GM10266 (cell line): ENCODE measurements around the gene STK32C.

Experiments
- DNase-seq: peaks from one replicate; pipeline ENCODE4 v3.0.0; 2012; ENCODE audit errors: extremely low spot score
- CTCF ChIP-seq: IDR thresholded peaks from 2 replicates; pipeline ENCODE4 v1.5.1; 2012; ENCODE audit warnings: mild to moderate bottlenecking, low read depth; ENCODE audit not compliant: control insufficient read depth, insufficient read depth; ENCODE audit errors: missing control alignments

STK32C gene

GRCh38 chr10:132185601-132186487, 121.9 kb downstream of the STK32C start:
- TF ChIP-seq CTCF = no peak
- DNase-seq = no peak

DNA sequence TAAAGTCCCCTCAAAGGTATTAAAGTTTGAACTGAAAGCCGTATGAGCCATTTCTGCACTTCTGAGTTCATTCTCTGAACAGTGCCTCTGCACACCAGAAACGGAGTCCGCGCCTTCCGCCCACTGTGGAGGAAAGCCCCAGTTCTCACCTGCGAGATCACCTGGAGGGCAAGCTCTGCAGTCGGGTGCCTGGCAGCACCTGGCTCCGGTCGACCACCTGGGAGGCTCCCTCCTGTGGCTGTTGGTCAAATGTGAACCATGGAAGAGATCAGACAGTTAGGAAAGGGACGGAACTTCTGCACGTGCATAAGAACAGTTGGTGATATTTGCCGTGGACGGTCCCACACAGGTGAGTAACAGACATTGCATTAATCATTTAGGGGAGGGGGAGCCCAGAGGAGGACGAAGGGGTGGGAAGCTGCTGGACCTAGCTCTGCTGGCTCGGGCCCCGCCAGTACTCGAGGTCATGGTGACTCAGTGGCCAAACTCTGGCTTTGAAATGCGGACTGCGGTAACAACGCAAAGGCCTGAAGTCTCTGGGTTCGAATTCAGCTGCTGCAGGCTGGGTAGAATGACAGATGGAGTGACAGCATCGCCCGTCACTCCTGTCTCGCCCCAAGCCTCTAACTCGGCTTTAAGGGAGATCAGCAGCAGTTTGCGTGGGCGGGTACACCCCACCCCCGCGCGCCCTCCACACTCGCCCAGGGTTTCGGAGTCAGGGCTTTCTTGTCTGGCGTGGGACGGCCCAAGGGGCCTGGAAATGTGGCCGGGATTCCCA, 122.7 kb downstream of the STK32C start:
- TF ChIP-seq CTCF = no peak

DNA sequence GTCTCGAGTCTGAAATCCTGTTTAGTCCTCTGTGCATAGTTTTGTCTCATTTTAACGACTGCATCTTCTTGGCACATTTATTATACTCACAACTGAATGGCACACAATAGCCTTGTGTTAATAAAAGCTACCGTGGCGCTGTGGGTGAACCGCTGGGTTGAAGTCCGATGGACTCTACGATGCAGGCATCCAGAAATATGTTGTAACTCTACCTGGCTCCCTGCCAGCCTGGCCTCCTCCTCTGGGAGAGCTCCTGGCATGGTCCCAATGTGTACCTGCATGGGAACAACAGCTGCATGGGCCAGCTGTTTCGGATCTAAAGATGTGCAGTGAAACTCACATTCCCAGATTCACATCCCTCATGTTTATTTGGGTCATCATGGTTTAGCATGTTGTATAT, 124.7 kb downstream of the STK32C start:
- TF ChIP-seq CTCF = no peak
- no peak for DNase-seq

More for the DNA sequence above, 122.7 kb downstream of the STK32C start:
- DNase-seq = no peak

- DNase-seq = no peak
- TF ChIP-seq CTCF = no peak
Measured at GRCh38 chr10:132182591-132182990, 125.2 kb downstream of the STK32C start.

DNA sequence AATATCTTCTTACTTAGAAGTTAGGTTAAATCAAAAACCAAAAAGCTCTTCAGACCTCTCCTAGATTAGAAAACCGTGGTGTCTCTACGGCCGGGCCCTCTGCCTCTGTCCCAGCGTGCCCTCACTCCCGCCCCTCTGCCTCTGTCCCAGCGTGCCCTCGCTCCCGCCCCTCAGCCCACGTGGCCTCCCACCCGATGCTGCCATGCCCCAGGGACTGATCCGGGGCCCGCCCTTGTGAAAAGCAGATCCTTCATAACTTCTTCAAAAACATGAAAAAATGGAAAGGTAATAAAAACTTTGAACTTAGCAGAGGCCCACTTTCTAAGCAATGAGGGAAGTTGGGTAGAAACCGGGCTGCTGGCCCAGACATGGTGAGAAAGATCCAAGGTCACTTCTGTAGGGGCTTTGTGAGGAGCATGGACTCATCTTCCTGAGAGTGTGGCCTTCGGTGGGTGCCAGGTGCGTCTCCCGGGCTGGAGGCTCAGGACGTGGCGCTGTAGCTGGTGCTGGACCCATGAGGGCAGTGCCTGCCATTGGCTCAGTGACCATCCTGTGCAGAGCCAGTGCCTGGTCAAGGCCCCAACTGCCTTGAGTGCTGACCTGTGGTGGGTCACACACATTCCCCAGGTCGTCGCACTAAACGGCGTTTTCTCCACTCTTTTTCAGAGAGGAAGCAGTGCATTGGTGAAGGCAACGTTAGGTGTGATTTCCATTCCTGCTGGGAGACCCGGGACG, 125.9 kb downstream of the STK32C start:
- DNase-seq = no peak
- TF ChIP-seq CTCF = no peak

DNA sequence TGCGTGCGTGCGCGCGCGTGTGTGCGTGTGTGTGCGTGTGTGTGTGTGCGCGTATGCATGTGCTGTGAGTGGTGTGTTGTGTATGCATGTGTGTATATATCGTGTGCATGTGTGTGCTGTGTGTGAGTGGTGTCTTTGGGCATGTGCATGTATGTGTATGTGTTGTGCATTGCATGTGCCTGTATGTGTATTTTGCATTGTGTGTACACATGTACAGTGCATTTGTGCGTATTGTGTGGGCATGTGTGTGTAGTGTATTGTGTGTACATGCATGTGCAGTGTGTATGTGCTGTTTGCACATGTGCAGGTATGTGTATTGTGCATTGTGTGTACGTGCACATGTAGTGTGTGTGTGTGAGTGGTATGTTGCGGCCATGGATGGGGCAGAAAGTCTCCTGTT, 127.0 kb downstream of the STK32C start:
- no peak for DNase-seq
- no peak for TF ChIP-seq CTCF
